Panc1 (cell line): Measurements from ENCODE around the gene CELF2. TPM values are rescaled to one million over a fixed set of nuclear protein-coding genes. Genes with fewer than 3 reads are reported as not detected.

Experiments
- ATAC-seq: fragments of 200-7000 bp; cut with Tn5 transposase; 2 replicates; pipeline ENCODE4 v1.9.1; 2020; ENCODE audit warnings: mild to moderate bottlenecking, moderate library complexity
- BruUV-seq: library from RNA; stranded (reverse); fragments of 400-500 nt; replicated peaks from 2 replicates; lab custom pipeline; 2021; lab: Mats Ljungman, UMichigan
- CTCF ChIA-PET: fragments of 300-600 bp; sonication (Branson Sonifier 250); formaldehyde crosslinking; loops from one replicate; lab custom pipeline; 2022; ENCODE audit warnings: antibody characterized with exemption; lab: Charles Lee
- POLR2A ChIA-PET: fragments of 300-600 bp; sonication (Branson Sonifier 250); formaldehyde crosslinking; loops from one replicate; lab custom pipeline; 2022; ENCODE audit warnings: antibody characterized with exemption; lab: Charles Lee
- DNase-seq: peaks from one replicate; pipeline ENCODE4 v3.0.0-alpha.2; 2010; ENCODE audit warnings: low read depth, low spot score
- H3K27ac ChIP-seq: 2 replicates; pipeline ENCODE4 v1.5.1; 2011; ENCODE audit warnings: mild to moderate bottlenecking, low read length, inconsistent platforms
- H3K27me3 ChIP-seq: fragments of 200-500 bp; sonication (Bioruptor generic); 2 replicates; pipeline ENCODE4 v1.6.0; 2014; ENCODE audit warnings: low read length, inconsistent platforms; ENCODE audit not compliant: control insufficient read depth, insufficient read depth
- H3K36me3 ChIP-seq: fragments of 200-500 bp; sonication (Bioruptor generic); 2 replicates; pipeline ENCODE4 v1.5.1; 2014; ENCODE audit warnings: inconsistent platforms, mild to moderate bottlenecking, low read length, moderate library complexity; ENCODE audit not compliant: control insufficient read depth, insufficient read depth
- H3K4me1 ChIP-seq: 2 replicates; pipeline ENCODE4 v1.5.1; 2011; ENCODE audit warnings: inconsistent platforms, mild to moderate bottlenecking, low read length, moderate library complexity; ENCODE audit not compliant: control insufficient read depth, insufficient read depth
- H3K4me3 ChIP-seq, 2 experiments: 2 replicates each; pipeline ENCODE4 v1.5.1; 2011 to 2012; ENCODE audit warnings: low read depth in 2 of 2, low read length in 2 of 2, mild to moderate bottlenecking in 2 of 2, inconsistent platforms in 1 of 2, moderate library complexity in 1 of 2
- H3K9me3 ChIP-seq: fragments of 200-500 bp; sonication (Bioruptor generic); 2 replicates; pipeline ENCODE4 v1.5.1; 2014; ENCODE audit warnings: low read depth, mild to moderate bottlenecking, inconsistent platforms, low read length, moderate library complexity; ENCODE audit not compliant: control insufficient read depth, insufficient read depth
- CTCF ChIP-seq: fragments of 450-650 bp; IDR thresholded peaks from 2 replicates; pipeline ENCODE4 v1.5.1; 2017; ENCODE audit warnings: mild to moderate bottlenecking
- POLR2AphosphoS5 ChIP-seq: IDR thresholded peaks from 2 replicates; pipeline ENCODE4 v1.6.1; 2012; ENCODE audit warnings: mild to moderate bottlenecking, low read depth, low read length, moderate library complexity
- REST ChIP-seq, 2 experiments: IDR thresholded peaks; 2 replicates each; pipeline ENCODE4 v1.6.1; 2011 to 2012; ENCODE audit warnings: low read depth in 2 of 2, control low read depth in 1 of 2, low read length in 1 of 2, mild to moderate bottlenecking in 1 of 2, moderate library complexity in 1 of 2; ENCODE audit not compliant: insufficient read depth in 1 of 2
- SIN3A ChIP-seq: IDR thresholded peaks from 2 replicates; pipeline ENCODE4 v1.6.1; 2012; ENCODE audit warnings: low read depth, mild to moderate bottlenecking, low read length, moderate library complexity, borderline replicate concordance; ENCODE audit not compliant: insufficient read depth
- TCF7L2 ChIP-seq: IDR thresholded peaks from 2 replicates; pipeline ENCODE4 v1.6.1; 2011; ENCODE audit warnings: mild to moderate bottlenecking, low read depth, low read length, inconsistent platforms
- in situ Hi-C: cut with HindIII; loops from 2 replicates; pipeline ENCODE4 v1.10.0; 2016; ENCODE audit warnings: low sequenced_read_pairs, low pct_unique_long_range_greater_than_20kb
- intact Hi-C: fragments of 100-400 bp; cut with micrococcal nuclease; formaldehyde crosslinking; loops from one replicate; pipeline ENCODE4 v1.10.0; 2022; ENCODE audit not compliant: unreplicated experiment
- total RNA-seq: library from RNA; stranded (reverse); gene quantifications from one replicate; pipeline ENCODE4 v1.2.1, GENCODE V29; 2021; ENCODE audit not compliant: unreplicated experiment

CELF2 gene
- total RNA-seq, 1 experiment from 2014 or later: 0.44 TPM

- H3K27ac ChIP-seq: no peak overlapping the region
- in situ Hi-C loops (no loop called here), intact Hi-C loops (no loop called here)
- H3K27me3 ChIP-seq: no peaks in the 10 kb centered on the region; the same call in 1 of the 2 replicates
- POLR2A ChIA-PET: no interaction called here
- CTCF ChIA-PET: no interaction called here
- no peaks in the 10 kb centered on the region for H3K4me1 ChIP-seq
- no peak for TF ChIP-seq SIN3A
- ATAC-seq: no peak
- H3K9me3 ChIP-seq: no peaks in the 10 kb centered on the region
- BruUV-seq: no TSS peak
- DNase-seq: no peak
- H3K4me3 ChIP-seq: no peak overlapping the region
- no peaks in the 10 kb centered on the region for H3K36me3 ChIP-seq
These were observed 242.5 kb downstream of the CELF2 start for GRCh38 chr10:11260170-11260569.

- H3K9me3 ChIP-seq: no peaks in the 10 kb centered on the region
- ATAC-seq (no peak), DNase-seq (no peak)
- no TSS peak for BruUV-seq
- H3K27ac ChIP-seq: no peak overlapping the region
- no peaks in the 10 kb centered on the region; the same call in 1 of the 2 replicates for H3K27me3 ChIP-seq
- H3K36me3 ChIP-seq: no peaks in the 10 kb centered on the region
- TF ChIP-seq SIN3A: no peak
- no peak for TF ChIP-seq REST (IDR thresholded peaks at IDR 0.05; ENCODE audit: insufficient read depth in 1 of 2, low read depth in 2 of 2, low read length in 1 of 2)
- TF ChIP-seq POLR2AphosphoS5: no peak
- TF ChIP-seq TCF7L2: no peak
- TF ChIP-seq CTCF: no peak
- POLR2A ChIA-PET: no interaction called here
- H3K4me3 ChIP-seq: no peak overlapping the region
- in situ Hi-C loops: no loop called here
- CTCF ChIA-PET: no interaction called here
- intact Hi-C loops: no loop called here
- H3K4me1 ChIP-seq: no peaks in the 10 kb centered on the region
These were observed 243.5 kb downstream of the CELF2 start for GRCh38 chr10:11261143-11261542.

GRCh38 chr10:11261687-11262493 is 244.2 kb downstream of the CELF2 start:
- Histone ChIP-seq H3K27ac (no peak overlapping the region), H3K9me3 (no peaks in the 10 kb centered on the region), H3K36me3 (no peaks in the 10 kb centered on the region), H3K4me3 (no peak overlapping the region), H3K4me1 (no peaks in the 10 kb centered on the region), H3K27me3 (no peaks in the 10 kb centered on the region; the same call in 1 of the 2 replicates)
- ATAC-seq: no peak
- intact Hi-C loops (no loop called here), in situ Hi-C loops (no loop called here)
- no peak for TF ChIP-seq TCF7L2
- TF ChIP-seq REST (IDR thresholded peaks at IDR 0.05; ENCODE audit: insufficient read depth in 1 of 2, low read depth in 2 of 2, low read length in 1 of 2): no peak
- TF ChIP-seq POLR2AphosphoS5: no peak
- TF ChIP-seq CTCF: no peak
- no peak for TF ChIP-seq SIN3A
- DNase-seq: no peak
- CTCF ChIA-PET: no interaction called here
- BruUV-seq: no TSS peak
- POLR2A ChIA-PET: no interaction called here
